Measurements from ENCODE around the gene DVL1.

The DVL1 gene

GRCh38 chr1:1366699-1367066 is 17.5 kb upstream of the DVL1 start:
- no peak for TF ChIP-seq EZH2phosphoT487 (IDR thresholded peaks at IDR 0.05; ENCODE audit: borderline replicate concordance)
- TF ChIP-seq CTCF (conservative IDR thresholded peaks at IDR 0.05; ENCODE audit: low read length) = no peak
- Histone ChIP-seq H3K79me2 (ENCODE audit: insufficient read depth, low read length) (peaks cover 2% of the 10 kb centered on the region; the same call in 1 of the 2 replicates), H3K27me3 (ENCODE audit: insufficient read depth, low read length, poor library complexity, severe bottlenecking) (no peaks in the 10 kb centered on the region), H3K36me3 (ENCODE audit: insufficient read depth, low read length) (no peaks in the 10 kb centered on the region), H3F3A (ENCODE audit: low read depth) (no peaks in the 10 kb centered on the region), H3K4me1 (ENCODE audit: insufficient read depth, low read length, poor library complexity, severe bottlenecking) (peaks cover 9% of the 10 kb centered on the region), H3K4me3 (ENCODE audit: low read length, poor library complexity, severe bottlenecking) (no peak overlapping the region), H4K20me1 (ENCODE audit: insufficient read depth, low read length, poor library complexity, severe bottlenecking) (peaks cover 11% of the 10 kb centered on the region), H3K4me2 (ENCODE audit: low read depth, low read length, poor library complexity, severe bottlenecking) (no peak overlapping the region), H3K9ac (ENCODE audit: low read depth, low read length, poor library complexity, severe bottlenecking) (no peak overlapping the region), H3K9me2 (replicated peaks; ENCODE audit: low read depth, low read length) (no peaks in the 10 kb centered on the region), H3K9me3 (ENCODE audit: insufficient read depth, low read depth, low read length) (no peaks in the 10 kb centered on the region; the same call in 1 of the 2 replicates), H2AFZ (ENCODE audit: low read length) (no peak overlapping the region)

DNA sequence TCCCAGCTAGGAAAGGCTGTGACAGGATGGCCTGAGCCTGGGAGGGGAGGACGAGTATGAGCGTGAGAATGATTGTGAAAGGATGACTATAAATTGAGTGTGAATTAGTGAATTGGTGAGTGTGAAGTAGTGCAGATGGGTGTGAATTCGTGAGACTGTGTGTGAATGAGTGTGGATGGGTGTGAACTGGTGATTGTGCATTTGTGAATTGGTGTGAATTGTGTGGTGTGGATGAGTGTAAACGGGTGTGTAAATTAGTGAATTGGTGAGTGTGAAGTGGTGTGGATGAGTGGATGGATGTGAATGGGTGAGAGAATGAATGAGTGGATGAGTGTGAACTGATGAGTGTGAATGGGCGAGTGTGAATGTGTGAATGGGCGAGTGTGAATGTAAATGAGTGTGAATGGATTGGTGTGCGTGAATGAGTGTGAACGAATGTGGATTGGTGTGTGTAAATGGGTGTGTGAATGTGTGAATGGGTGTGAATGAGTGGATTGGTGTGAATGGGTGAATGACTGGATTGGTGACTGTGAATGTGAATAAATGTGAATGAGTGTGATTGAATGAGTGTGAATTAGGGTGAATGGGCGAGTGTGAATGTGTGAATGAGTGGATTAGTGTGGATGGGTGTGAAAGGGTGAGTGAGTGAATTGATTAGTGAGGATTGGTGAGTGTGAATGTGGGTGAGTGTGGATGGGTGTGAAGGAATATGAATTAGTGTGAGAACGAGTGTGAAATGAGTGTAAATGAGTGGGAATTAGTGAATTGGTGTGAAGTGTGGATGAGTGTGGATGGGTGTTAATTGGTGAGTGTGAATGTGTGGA is 16.9 kb upstream of the DVL1 start:
- Histone ChIP-seq H3K4me2 (ENCODE audit: low read depth, low read length, poor library complexity, severe bottlenecking) (no peak overlapping the region), H4K20me1 (ENCODE audit: insufficient read depth, low read length, poor library complexity, severe bottlenecking) (peaks cover 5% of the 10 kb centered on the region)
- TF ChIP-seq EZH2phosphoT487 (IDR thresholded peaks at IDR 0.05; ENCODE audit: borderline replicate concordance) (no peak), CTCF (conservative IDR thresholded peaks at IDR 0.05; ENCODE audit: low read length) (no peak)

DNA sequence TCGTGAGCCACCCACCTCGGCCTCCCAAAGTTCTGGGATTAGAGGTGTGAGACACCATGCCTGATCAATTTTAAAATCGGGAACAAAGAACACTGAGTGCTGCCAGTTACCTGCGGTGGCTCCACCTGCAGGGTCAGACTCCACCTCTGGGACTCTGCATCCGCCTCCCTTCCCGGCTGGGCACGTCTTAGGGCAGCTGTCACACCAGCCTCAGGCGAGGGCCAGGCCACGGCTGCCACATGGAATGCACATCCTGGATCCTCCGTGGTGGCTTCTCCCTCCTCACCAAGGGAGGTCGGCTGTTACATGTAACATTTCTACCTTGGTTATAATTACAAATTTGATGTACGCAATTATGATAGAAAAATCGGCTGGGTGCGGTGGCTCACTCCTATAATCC is 15.0 kb upstream of the DVL1 start:
- no peaks in the 10 kb centered on the region; the same call in 1 of the 2 replicates for H3K9me3 ChIP-seq (ENCODE audit: insufficient read depth, low read depth, low read length)
- no peaks in the 10 kb centered on the region for H3K9me2 ChIP-seq (replicated peaks; ENCODE audit: low read depth, low read length)
- TF ChIP-seq CTCF (conservative IDR thresholded peaks at IDR 0.05; ENCODE audit: low read length) (no peak), EZH2phosphoT487 (IDR thresholded peaks at IDR 0.05; ENCODE audit: borderline replicate concordance) (no peak)
- no peaks in the 10 kb centered on the region for H3K36me3 ChIP-seq (ENCODE audit: insufficient read depth, low read length)
- H3K4me1 ChIP-seq (ENCODE audit: insufficient read depth, low read length, poor library complexity, severe bottlenecking) = no peaks in the 10 kb centered on the region
- no peak overlapping the region for H3K4me2 ChIP-seq (ENCODE audit: low read depth, low read length, poor library complexity, severe bottlenecking)
- H4K20me1 ChIP-seq (ENCODE audit: insufficient read depth, low read length, poor library complexity, severe bottlenecking) = no peaks in the 10 kb centered on the region
- no peaks in the 10 kb centered on the region for H3K79me2 ChIP-seq (ENCODE audit: insufficient read depth, low read length)
- no peaks in the 10 kb centered on the region for H3F3A ChIP-seq (ENCODE audit: low read depth)
- no peak overlapping the region for H2AFZ ChIP-seq (ENCODE audit: low read length)
- H3K4me3 ChIP-seq (ENCODE audit: low read length, poor library complexity, severe bottlenecking) = no peak overlapping the region
- no peak overlapping the region for H3K9ac ChIP-seq (ENCODE audit: low read depth, low read length, poor library complexity, severe bottlenecking)
- no peaks in the 10 kb centered on the region for H3K27me3 ChIP-seq (ENCODE audit: insufficient read depth, low read length, poor library complexity, severe bottlenecking)

More for the DNA sequence above, 16.9 kb upstream of the DVL1 start:
- no peaks in the 10 kb centered on the region for H3K36me3 ChIP-seq (ENCODE audit: insufficient read depth, low read length)
- H3K79me2 ChIP-seq (ENCODE audit: insufficient read depth, low read length) = no peaks in the 10 kb centered on the region
- H3K27me3 ChIP-seq (ENCODE audit: insufficient read depth, low read length, poor library complexity, severe bottlenecking) = no peaks in the 10 kb centered on the region
- no peaks in the 10 kb centered on the region for H3K9me2 ChIP-seq (replicated peaks; ENCODE audit: low read depth, low read length)
- no peaks in the 10 kb centered on the region for H3F3A ChIP-seq (ENCODE audit: low read depth)
- H3K9me3 ChIP-seq (ENCODE audit: insufficient read depth, low read depth, low read length) = no peaks in the 10 kb centered on the region; the same call in 1 of the 2 replicates
- H2AFZ ChIP-seq (ENCODE audit: low read length) = no peak overlapping the region
- H3K4me1 ChIP-seq (ENCODE audit: insufficient read depth, low read length, poor library complexity, severe bottlenecking) = peaks cover 3% of the 10 kb centered on the region
- no peak overlapping the region for H3K4me3 ChIP-seq (ENCODE audit: low read length, poor library complexity, severe bottlenecking)
- H3K9ac ChIP-seq (ENCODE audit: low read depth, low read length, poor library complexity, severe bottlenecking) = no peak overlapping the region
